ENCODE data around the gene PRTFDC1. TPM values are rescaled to one million over a fixed set of nuclear protein-coding genes. Genes with fewer than 3 reads are reported as not detected.
"Not testable (repeated sequence)": the region's sequence is repeated elsewhere in the genome, so short reads cannot be mapped to it uniquely, and the experiment has no call there.

Gene PRTFDC1
- total and polyA plus RNA-seq, 2 donors, result 6.1 to 9.1 TPM

DNA sequence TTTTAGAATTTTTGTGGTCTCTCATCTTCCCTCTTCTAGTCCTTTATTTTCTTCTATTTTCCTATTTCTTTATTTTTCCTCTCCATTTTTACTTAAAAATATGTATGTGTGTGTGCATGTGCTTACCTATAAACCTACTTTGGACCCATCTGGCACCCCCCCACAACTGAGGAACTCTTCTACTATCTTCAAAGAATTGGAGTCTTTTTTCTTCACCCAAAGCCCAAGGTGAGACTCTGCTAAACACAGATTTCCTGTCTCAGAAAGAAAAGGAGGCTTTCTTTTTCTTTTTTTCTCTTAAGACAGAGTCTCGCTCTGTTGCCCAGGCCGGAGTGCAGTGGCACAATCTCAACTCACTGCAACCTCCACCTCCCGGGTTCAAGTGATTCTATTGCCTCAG is 24.2 kb downstream of the PRTFDC1 start:
- Histone ChIP-seq H3K27ac (ENCODE audit: low read depth in 1 of 2, low read length in 1 of 2) (no peak overlapping the region), H3K36me3 (ENCODE audit: control insufficient read depth in 2 of 2, insufficient read depth in 2 of 2, low read length in 1 of 2) (no peaks in the 10 kb centered on the region), H3K27me3 (ENCODE audit: control insufficient read depth in 2 of 2, insufficient read depth in 1 of 2, low read length in 1 of 2) (no peaks in the 10 kb centered on the region), H3K4me1 (ENCODE audit: control insufficient read depth in 2 of 2, insufficient read depth in 2 of 2, low read length in 2 of 2) (no peaks in the 10 kb centered on the region), H3K4me3 (ENCODE audit: low read length in 2 of 2) (no peak overlapping the region), H3K9me3 (ENCODE audit: control insufficient read depth in 2 of 2, insufficient read depth in 1 of 2, low read length in 1 of 2) (no peaks in the 10 kb centered on the region)
- WGBS, result 74% methylated on average over 3 of the region's 3 CpGs
- peak in 2 of 9 donors; percentile 24 to 32 for DNase-seq (ENCODE audit: low read depth in 6 of 9, low spot score in 9 of 9)

DNA sequence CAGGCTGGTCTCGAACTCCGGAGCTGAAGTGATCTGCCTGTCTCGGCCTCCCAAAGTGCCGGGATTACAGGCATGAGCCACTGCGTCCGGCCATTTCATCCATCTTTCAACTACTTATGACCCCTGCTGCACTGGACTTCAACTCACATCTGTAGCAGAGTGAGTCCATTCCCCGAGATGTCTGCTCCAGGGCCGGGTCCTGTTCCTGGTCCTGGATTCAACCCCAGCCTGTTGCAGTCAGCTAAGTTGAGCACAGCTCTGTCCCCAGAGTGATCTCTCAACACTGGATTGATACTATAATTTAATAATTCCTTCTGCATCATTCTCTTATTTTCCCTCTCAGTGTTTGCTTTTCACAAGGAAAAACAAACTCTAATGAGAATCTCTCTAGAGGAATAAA is 25.8 kb downstream of the PRTFDC1 start:
- no peaks in the 10 kb centered on the region for H3K9me3 ChIP-seq (ENCODE audit: control insufficient read depth in 2 of 2, insufficient read depth in 1 of 2, low read length in 1 of 2)
- WGBS, result 92% methylated on average over 8 of the region's 8 CpGs
- H3K4me3 ChIP-seq (ENCODE audit: low read length in 2 of 2), result no peak overlapping the region
- no peaks in the 10 kb centered on the region for H3K27me3 ChIP-seq (ENCODE audit: control insufficient read depth in 2 of 2, insufficient read depth in 1 of 2, low read length in 1 of 2)
- no peaks in the 10 kb centered on the region for H3K4me1 ChIP-seq (ENCODE audit: control insufficient read depth in 2 of 2, insufficient read depth in 2 of 2, low read length in 2 of 2)
- no peak overlapping the region for H3K27ac ChIP-seq (ENCODE audit: low read depth in 1 of 2, low read length in 1 of 2)
- no peaks in the 10 kb centered on the region for H3K36me3 ChIP-seq (ENCODE audit: control insufficient read depth in 2 of 2, insufficient read depth in 2 of 2, low read length in 1 of 2)
- no peak for DNase-seq (ENCODE audit: low read depth in 6 of 9, low spot score in 9 of 9)

GRCh38 chr10:24925799-24926198 is 26.6 kb downstream of the PRTFDC1 start:
- Histone ChIP-seq H3K4me1 (ENCODE audit: control insufficient read depth in 2 of 2, insufficient read depth in 2 of 2, low read length in 2 of 2) (no peaks in the 10 kb centered on the region), H3K27me3 (ENCODE audit: control insufficient read depth in 2 of 2, insufficient read depth in 1 of 2, low read length in 1 of 2) (no peaks in the 10 kb centered on the region), H3K4me3 (ENCODE audit: low read length in 2 of 2) (no peak overlapping the region), H3K36me3 (ENCODE audit: control insufficient read depth in 2 of 2, insufficient read depth in 2 of 2, low read length in 1 of 2) (no peaks in the 10 kb centered on the region), H3K9me3 (ENCODE audit: control insufficient read depth in 2 of 2, insufficient read depth in 1 of 2, low read length in 1 of 2) (no peaks in the 10 kb centered on the region), H3K27ac (ENCODE audit: low read depth in 1 of 2, low read length in 1 of 2) (no peak overlapping the region)
- 98% methylated on average over 4 of the region's 4 CpGs for WGBS
- no peak for DNase-seq (ENCODE audit: low read depth in 6 of 9, low spot score in 9 of 9)

- DNase-seq (ENCODE audit: low read depth in 6 of 9, low spot score in 9 of 9); H3K36me3 ChIP-seq (ENCODE audit: control insufficient read depth in 2 of 2, insufficient read depth in 2 of 2, low read length in 1 of 2); H3K4me1 ChIP-seq (ENCODE audit: control insufficient read depth in 2 of 2, insufficient read depth in 2 of 2, low read length in 2 of 2); H3K9me3 ChIP-seq (ENCODE audit: control insufficient read depth in 2 of 2, insufficient read depth in 1 of 2, low read length in 1 of 2); H3K4me3 ChIP-seq (ENCODE audit: low read length in 2 of 2); H3K27me3 ChIP-seq (ENCODE audit: control insufficient read depth in 2 of 2, insufficient read depth in 1 of 2, low read length in 1 of 2); H3K27ac ChIP-seq (ENCODE audit: low read depth in 1 of 2, low read length in 1 of 2): not testable (repeated sequence)
Observed at GRCh38 chr10:24924483-24924882, 27.9 kb downstream of the PRTFDC1 start.

GRCh38 chr10:24922222-24922868 is 30.1 kb downstream of the PRTFDC1 start:
- H3K27ac ChIP-seq (ENCODE audit: low read depth in 1 of 2, low read length in 1 of 2); H3K9me3 ChIP-seq (ENCODE audit: control insufficient read depth in 2 of 2, insufficient read depth in 1 of 2, low read length in 1 of 2); H3K27me3 ChIP-seq (ENCODE audit: control insufficient read depth in 2 of 2, insufficient read depth in 1 of 2, low read length in 1 of 2); H3K4me1 ChIP-seq (ENCODE audit: control insufficient read depth in 2 of 2, insufficient read depth in 2 of 2, low read length in 2 of 2); H3K4me3 ChIP-seq (ENCODE audit: low read length in 2 of 2); DNase-seq (ENCODE audit: low read depth in 6 of 9, low spot score in 9 of 9); H3K36me3 ChIP-seq (ENCODE audit: control insufficient read depth in 2 of 2, insufficient read depth in 2 of 2, low read length in 1 of 2): not testable (repeated sequence)
- WGBS, result 85% methylated on average over 6 of the region's 6 CpGs

DNA sequence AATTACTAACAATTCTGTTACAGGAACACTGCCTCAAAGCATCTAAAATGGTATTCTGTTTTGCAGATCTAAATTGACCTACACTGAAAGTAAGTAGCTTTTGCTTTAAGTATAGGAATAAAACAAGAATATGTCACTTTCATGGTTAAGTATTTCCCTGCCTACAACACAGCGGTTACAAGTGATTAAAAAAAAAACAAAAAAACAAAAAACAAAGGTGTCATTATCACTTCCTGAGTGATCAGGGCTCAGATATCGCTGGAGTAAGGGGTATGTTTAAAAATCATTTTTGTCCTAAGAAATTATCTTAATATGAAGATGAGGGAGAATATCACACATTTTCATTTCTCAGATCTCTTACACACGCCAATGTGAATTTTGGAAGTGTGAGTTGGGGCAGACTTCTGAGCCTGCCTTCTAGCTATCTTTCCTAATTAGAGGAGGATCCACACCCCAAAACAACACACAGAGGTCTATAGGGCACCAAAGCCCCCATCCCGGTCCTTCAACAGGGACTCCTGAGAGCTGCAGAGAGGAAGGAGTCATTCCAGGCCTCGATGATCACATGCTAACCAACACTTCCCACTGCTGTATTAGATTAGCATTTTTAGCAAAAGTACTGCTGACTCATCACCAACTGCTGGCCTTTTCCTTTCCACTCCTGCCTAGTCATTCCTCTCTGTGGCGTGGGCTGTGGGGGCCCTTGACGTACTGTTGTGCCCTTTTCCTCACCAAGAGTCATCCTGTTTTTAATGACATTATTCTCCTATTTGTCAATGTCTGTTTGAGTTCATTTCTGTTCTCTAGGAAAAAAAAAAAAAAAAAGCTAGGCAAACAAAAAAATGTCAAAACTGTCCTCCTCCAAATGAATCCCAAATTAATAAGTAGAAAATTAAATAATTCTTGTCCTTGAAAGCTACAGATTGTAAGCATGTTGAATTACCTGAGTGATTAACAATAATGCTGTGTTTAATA is 31.2 kb downstream of the PRTFDC1 start:
- H3K4me1 ChIP-seq (ENCODE audit: control insufficient read depth in 2 of 2, insufficient read depth in 2 of 2, low read length in 2 of 2), result no peaks in the 10 kb centered on the region
- WGBS, result 33% methylated on average over 7 of the region's 7 CpGs
- H3K27me3 ChIP-seq (ENCODE audit: control insufficient read depth in 2 of 2, insufficient read depth in 1 of 2, low read length in 1 of 2), result no peaks in the 10 kb centered on the region
- H3K4me3 ChIP-seq (ENCODE audit: low read length in 2 of 2), result no peak overlapping the region
- no peak overlapping the region for H3K27ac ChIP-seq (ENCODE audit: low read depth in 1 of 2, low read length in 1 of 2)
- no peaks in the 10 kb centered on the region for H3K9me3 ChIP-seq (ENCODE audit: control insufficient read depth in 2 of 2, insufficient read depth in 1 of 2, low read length in 1 of 2)
- peak in 1 of 9 donors; percentile 22 for DNase-seq (ENCODE audit: low read depth in 6 of 9, low spot score in 9 of 9)
- H3K36me3 ChIP-seq (ENCODE audit: control insufficient read depth in 2 of 2, insufficient read depth in 2 of 2, low read length in 1 of 2), result no peaks in the 10 kb centered on the region

- not testable (repeated sequence) for DNase-seq (ENCODE audit: low read depth in 6 of 9, low spot score in 9 of 9); H3K4me1 ChIP-seq (ENCODE audit: control insufficient read depth in 2 of 2, insufficient read depth in 2 of 2, low read length in 2 of 2); H3K27ac ChIP-seq (ENCODE audit: low read depth in 1 of 2, low read length in 1 of 2); H3K9me3 ChIP-seq (ENCODE audit: control insufficient read depth in 2 of 2, insufficient read depth in 1 of 2, low read length in 1 of 2); H3K36me3 ChIP-seq (ENCODE audit: control insufficient read depth in 2 of 2, insufficient read depth in 2 of 2, low read length in 1 of 2); H3K27me3 ChIP-seq (ENCODE audit: control insufficient read depth in 2 of 2, insufficient read depth in 1 of 2, low read length in 1 of 2); H3K4me3 ChIP-seq (ENCODE audit: low read length in 2 of 2)
- WGBS, result over 99% methylated on average over 2 of the region's 2 CpGs
Observed at GRCh38 chr10:24920192-24920591, 32.2 kb downstream of the PRTFDC1 start.

GRCh38 chr10:24919629-24920028 is 32.8 kb downstream of the PRTFDC1 start:
- H3K27me3 ChIP-seq (ENCODE audit: control insufficient read depth in 2 of 2, insufficient read depth in 1 of 2, low read length in 1 of 2); H3K4me1 ChIP-seq (ENCODE audit: control insufficient read depth in 2 of 2, insufficient read depth in 2 of 2, low read length in 2 of 2); H3K36me3 ChIP-seq (ENCODE audit: control insufficient read depth in 2 of 2, insufficient read depth in 2 of 2, low read length in 1 of 2); H3K27ac ChIP-seq (ENCODE audit: low read depth in 1 of 2, low read length in 1 of 2); H3K9me3 ChIP-seq (ENCODE audit: control insufficient read depth in 2 of 2, insufficient read depth in 1 of 2, low read length in 1 of 2); DNase-seq (ENCODE audit: low read depth in 6 of 9, low spot score in 9 of 9); H3K4me3 ChIP-seq (ENCODE audit: low read length in 2 of 2): not testable (repeated sequence)
- 100% methylated on average over 1 of the region's 1 CpG for WGBS

DNA sequence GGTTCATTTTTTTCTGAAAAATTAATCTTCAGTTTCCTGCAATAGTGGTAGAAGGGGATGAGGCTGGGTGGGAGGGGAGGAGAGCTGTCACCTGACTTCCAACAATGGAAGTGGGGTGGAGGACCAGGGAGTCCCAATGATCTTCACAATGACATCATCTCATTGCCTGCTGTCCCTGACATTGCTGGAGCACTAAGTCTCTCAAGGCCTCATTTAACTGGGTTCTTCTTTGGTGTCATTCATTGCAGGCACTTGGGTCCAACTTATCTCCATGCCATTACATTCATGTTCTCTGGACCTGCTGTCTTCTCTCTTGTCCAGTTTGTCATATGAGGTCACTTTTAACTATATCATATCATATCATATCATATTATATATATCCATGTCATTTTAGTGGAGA is 34.4 kb downstream of the PRTFDC1 start:
- Histone ChIP-seq H3K36me3 (ENCODE audit: control insufficient read depth in 2 of 2, insufficient read depth in 2 of 2, low read length in 1 of 2) (no peaks in the 10 kb centered on the region), H3K4me1 (ENCODE audit: control insufficient read depth in 2 of 2, insufficient read depth in 2 of 2, low read length in 2 of 2) (no peaks in the 10 kb centered on the region), H3K4me3 (ENCODE audit: low read length in 2 of 2) (no peak overlapping the region), H3K27ac (ENCODE audit: low read depth in 1 of 2, low read length in 1 of 2) (no peak overlapping the region), H3K27me3 (ENCODE audit: control insufficient read depth in 2 of 2, insufficient read depth in 1 of 2, low read length in 1 of 2) (no peaks in the 10 kb centered on the region), H3K9me3 (ENCODE audit: control insufficient read depth in 2 of 2, insufficient read depth in 1 of 2, low read length in 1 of 2) (no peaks in the 10 kb centered on the region)
- DNase-seq (ENCODE audit: low read depth in 6 of 9, low spot score in 9 of 9), result no peak

All from thymus (tissue), 11 donors.